ENCODE data around the gene MEOX1. TPM values are rescaled to one million over a fixed set of nuclear protein-coding genes. Genes with fewer than 3 reads are reported as not detected.

Gene MEOX1
- total RNA-seq, result 0.54 TPM in 1 of 2 replicates, not detected in the other

DNA sequence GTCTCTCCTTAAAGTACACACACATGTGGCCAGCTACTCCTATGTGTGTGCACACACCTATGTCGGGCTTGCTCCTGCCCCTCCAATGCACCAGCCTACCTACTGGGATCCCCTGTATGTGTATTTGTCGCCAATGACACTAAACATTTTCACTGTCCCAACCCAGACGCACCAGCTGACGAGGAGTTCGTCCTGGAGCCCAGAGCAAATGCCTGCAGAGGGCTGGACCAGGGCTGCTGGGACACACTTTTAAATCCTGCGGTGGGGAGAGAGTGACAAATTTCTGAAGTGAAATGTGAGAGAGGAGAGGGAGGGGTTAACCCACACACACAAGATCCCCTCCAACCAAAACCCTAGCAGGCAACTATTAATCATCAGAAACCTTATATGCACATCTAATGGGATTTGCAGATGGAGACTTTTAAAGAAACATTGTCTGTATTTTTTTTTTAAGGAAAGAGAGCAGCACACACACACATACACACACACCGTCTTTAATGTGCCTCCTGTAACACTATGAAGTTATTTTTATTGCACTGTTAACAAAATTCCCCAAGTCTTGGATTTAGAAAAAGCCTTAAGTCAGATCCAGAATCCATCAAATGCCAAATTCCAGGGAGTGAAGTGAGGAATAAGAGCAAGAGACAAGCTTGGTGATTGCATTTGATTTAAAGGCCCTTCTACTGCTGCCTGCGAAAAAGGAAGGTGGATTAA lies at the start of gene MEOX1:
MEOX1 (minus strand) TSS at position 224 of the 714 bp plus-strand sequence. CDS start 388 bp downstream, outside the sequence.

Other genes with a start within 250 kb of the MEOX1 start
- 22.6 and 37.1 TPM in 2 replicates for gene DHX8, start 177.9 kb downstream of the MEOX1 start, total RNA-seq
- 10.9 and 17.0 TPM in 2 replicates for gene ETV4, start 115.6 kb downstream of the MEOX1 start, total RNA-seq
- not detected in 2 replicates for gene SOST, start 96.9 kb upstream of the MEOX1 start, total RNA-seq
- 32.9 and 42.4 TPM in 2 replicates for gene DUSP3, start 117.1 kb upstream of the MEOX1 start, total RNA-seq
- gene CFAP97D1, start 118.5 kb upstream of the MEOX1 start, total RNA-seq, result not detected in 2 replicates
- 4.4 and 6.3 TPM in 2 replicates for gene MPP3, start 171.2 kb upstream of the MEOX1 start, total RNA-seq
- gene CD300LG, start 185.3 kb upstream of the MEOX1 start, total RNA-seq, result not detected in 2 replicates
- gene MPP2, start 245.6 kb upstream of the MEOX1 start, total RNA-seq, result 5.2 and 10.3 TPM in 2 replicates

All from cardiac atrium fibroblast (primary cell).